Caco-2 (cell line): ENCODE data around the gene DSCAM. TPM values are rescaled to one million over a fixed set of nuclear protein-coding genes. Genes with fewer than 3 reads are reported as not detected.

ENCODE experiments used
- BruUV-seq: library from RNA; stranded (reverse); fragments of 400-500 nt; replicated peaks from 2 replicates; lab custom pipeline; 2021; lab: Mats Ljungman, UMichigan
- CTCF ChIA-PET: fragments of 300-600 bp; sonication (Branson Sonifier 250); formaldehyde crosslinking; loops from one replicate; lab custom pipeline; 2022; ENCODE audit warnings: antibody characterized with exemption; lab: Charles Lee
- POLR2A ChIA-PET: fragments of 300-600 bp; sonication (Branson Sonifier 250); formaldehyde crosslinking; loops from one replicate; lab custom pipeline; 2022; ENCODE audit warnings: antibody characterized with exemption; lab: Charles Lee
- DNase-seq, 2 experiments: peaks; one replicate each; pipeline versions ENCODE4 v3.0.0 to v3.0.0-alpha.2; 2020 to 2022
- H3K27me3 ChIP-seq: replicated peaks from 2 replicates; pipeline ENCODE4 v1.6.0; 2011; ENCODE audit warnings: low read length; ENCODE audit not compliant: control insufficient read depth, insufficient read depth
- H3K36me3 ChIP-seq: 2 replicates; pipeline ENCODE4 v1.5.1; 2011; ENCODE audit warnings: low read length; ENCODE audit not compliant: control insufficient read depth, insufficient read depth
- H3K4me1 ChIP-seq: fragments of 250-450 bp; sonication (Bioruptor Pico); 2 replicates; pipeline ENCODE4 v1.5.1; 2020; ENCODE audit warnings: mild to moderate bottlenecking
- H3K4me3 ChIP-seq: 2 replicates; pipeline ENCODE4 v1.5.1; 2011; ENCODE audit warnings: low read depth, mild to moderate bottlenecking, control low read depth, low read length
- H3K9me3 ChIP-seq: fragments of 250-450 bp; sonication (Bioruptor Pico); 2 replicates; pipeline ENCODE4 v1.5.1; 2020; ENCODE audit warnings: mild to moderate bottlenecking, moderate library complexity
- H3K27ac Mint-ChIP-seq: one replicate; pipeline ENCODE4 v1.8.0; 2022; ENCODE audit warnings: mixed read lengths; ENCODE audit not compliant: unreplicated experiment
- H3K27me3 Mint-ChIP-seq: one replicate; pipeline ENCODE4 v1.8.0; 2022; ENCODE audit warnings: mixed read lengths; ENCODE audit not compliant: insufficient read depth, unreplicated experiment
- H3K36me3 Mint-ChIP-seq: one replicate; pipeline ENCODE4 v1.8.0; 2022; ENCODE audit warnings: mild to moderate bottlenecking, mixed read lengths; ENCODE audit not compliant: insufficient read depth, unreplicated experiment
- H3K4me1 Mint-ChIP-seq: one replicate; pipeline ENCODE4 v1.8.0; 2022; ENCODE audit warnings: low read depth, mixed read lengths; ENCODE audit not compliant: unreplicated experiment
- H3K4me3 Mint-ChIP-seq: one replicate; pipeline ENCODE4 v1.8.0; 2022; ENCODE audit warnings: mild to moderate bottlenecking, moderate library complexity, mixed read lengths; ENCODE audit not compliant: unreplicated experiment
- H3K9me3 Mint-ChIP-seq: one replicate; pipeline ENCODE4 v1.8.0; 2022; ENCODE audit warnings: mixed read lengths; ENCODE audit not compliant: unreplicated experiment
- intact Hi-C: fragments of 100-400 bp; cut with micrococcal nuclease; formaldehyde crosslinking; loops from one replicate; pipeline ENCODE4 v1.10.0; 2022; ENCODE audit not compliant: unreplicated experiment
- total RNA-seq: library from RNA; stranded (reverse); gene quantifications from 2 replicates; pipeline ENCODE4 v1.2.3, GENCODE V29; 2022
- TF ChIP-seq, protein P1 (sequence below), 2 experiments: fragments of 200-600 bp in 1 of 2; IDR thresholded peaks; 1 replicate in 1 of 2; 2 replicates in 1 of 2; pipeline versions ENCODE4 v1.5.1 to v1.8.0; 2011 to 2022; ENCODE audit warnings: antibody characterized with exemption in 1 of 2, control low read depth in 1 of 2, inconsistent platforms in 1 of 2, low read depth in 1 of 2, low read length in 1 of 2, mild to moderate bottlenecking in 1 of 2, moderate library complexity in 1 of 2; ENCODE audit not compliant: insufficient read depth in 1 of 2, severe bottlenecking in 1 of 2, unreplicated experiment in 1 of 2

Gene DSCAM
- total RNA-seq, 1 experiment from 2014 or later, result not detected

DNA sequence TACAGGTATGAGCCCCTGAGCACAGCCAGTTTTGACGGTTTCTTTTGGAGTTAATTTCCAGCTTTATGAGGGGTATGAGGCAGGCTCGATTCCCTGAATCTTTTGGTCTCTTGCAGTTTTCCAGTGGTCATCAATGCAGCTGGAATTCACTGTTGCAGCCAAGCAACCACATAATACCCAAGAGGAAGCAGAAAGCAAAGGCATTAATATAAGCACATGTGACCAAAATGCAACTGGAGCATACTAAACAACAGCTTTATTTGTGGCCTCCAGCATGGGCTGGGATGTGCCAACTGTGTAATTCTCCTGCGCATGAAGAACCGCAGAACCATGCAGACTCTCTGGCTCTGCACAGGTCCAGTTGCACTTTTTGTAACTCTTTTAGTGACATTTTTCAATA is 33.0 kb downstream of the DSCAM start:
- Histone ChIP-seq H3K4me1 (no peaks in the 10 kb centered on the region), H3K4me3 (no peak overlapping the region), H3K27me3 (no peaks in the 10 kb centered on the region), H3K9me3 (no peaks in the 10 kb centered on the region), H3K36me3 (no peaks in the 10 kb centered on the region)
- no TSS peak for BruUV-seq
- H3K36me3 Mint-ChIP-seq, result no peaks in the 10 kb centered on the region
- DNase-seq, result no peak
- intact Hi-C loops, result no loop called here
- H3K27ac Mint-ChIP-seq, result no peak overlapping the region
- no peaks in the 10 kb centered on the region for H3K9me3 Mint-ChIP-seq
- H3K27me3 Mint-ChIP-seq, result peaks cover 13% of the 10 kb centered on the region
- no peaks in the 10 kb centered on the region for H3K4me1 Mint-ChIP-seq
- ChIA-PET CTCF (no interaction called here), POLR2A (no interaction called here)
- no peak overlapping the region for H3K4me3 Mint-ChIP-seq
- TF ChIP-seq, protein P1, sequence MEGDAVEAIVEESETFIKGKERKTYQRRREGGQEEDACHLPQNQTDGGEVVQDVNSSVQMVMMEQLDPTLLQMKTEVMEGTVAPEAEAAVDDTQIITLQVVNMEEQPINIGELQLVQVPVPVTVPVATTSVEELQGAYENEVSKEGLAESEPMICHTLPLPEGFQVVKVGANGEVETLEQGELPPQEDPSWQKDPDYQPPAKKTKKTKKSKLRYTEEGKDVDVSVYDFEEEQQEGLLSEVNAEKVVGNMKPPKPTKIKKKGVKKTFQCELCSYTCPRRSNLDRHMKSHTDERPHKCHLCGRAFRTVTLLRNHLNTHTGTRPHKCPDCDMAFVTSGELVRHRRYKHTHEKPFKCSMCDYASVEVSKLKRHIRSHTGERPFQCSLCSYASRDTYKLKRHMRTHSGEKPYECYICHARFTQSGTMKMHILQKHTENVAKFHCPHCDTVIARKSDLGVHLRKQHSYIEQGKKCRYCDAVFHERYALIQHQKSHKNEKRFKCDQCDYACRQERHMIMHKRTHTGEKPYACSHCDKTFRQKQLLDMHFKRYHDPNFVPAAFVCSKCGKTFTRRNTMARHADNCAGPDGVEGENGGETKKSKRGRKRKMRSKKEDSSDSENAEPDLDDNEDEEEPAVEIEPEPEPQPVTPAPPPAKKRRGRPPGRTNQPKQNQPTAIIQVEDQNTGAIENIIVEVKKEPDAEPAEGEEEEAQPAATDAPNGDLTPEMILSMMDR (IDR thresholded peaks at IDR 0.05; ENCODE audit: insufficient read depth in 1 of 2, low read depth in 1 of 2, low read length in 1 of 2, severe bottlenecking in 1 of 2, unreplicated experiment in 1 of 2), result no peak

DNA sequence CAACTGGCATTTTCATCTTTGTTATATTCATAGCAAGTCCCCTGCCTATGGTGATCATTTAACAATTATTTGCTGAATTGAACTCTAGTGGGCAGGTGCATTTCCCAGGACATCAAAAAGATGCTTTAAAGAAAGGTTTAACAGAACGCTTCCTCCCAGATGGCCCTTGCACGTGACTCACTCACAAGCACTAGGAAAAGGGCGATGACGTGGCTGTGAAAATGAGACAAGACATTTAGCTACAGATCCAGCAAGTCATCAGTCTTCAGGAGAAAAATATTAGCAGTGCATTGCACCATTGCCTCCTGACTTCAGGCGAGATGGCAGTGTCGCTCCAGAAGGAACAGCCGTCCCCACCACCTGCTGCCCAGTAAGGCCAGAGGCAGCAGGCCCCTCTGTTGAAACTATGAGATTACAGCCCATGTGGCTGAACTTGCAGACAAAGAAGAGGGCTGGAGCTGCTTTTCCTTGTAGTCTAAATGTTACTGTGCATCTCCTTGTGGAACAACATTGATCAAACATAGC is 37.2 kb downstream of the DSCAM start:
- no peaks in the 10 kb centered on the region for H3K4me1 Mint-ChIP-seq
- H3K9me3 ChIP-seq, result no peaks in the 10 kb centered on the region
- TF ChIP-seq, protein P1 (IDR thresholded peaks at IDR 0.05; ENCODE audit: insufficient read depth in 1 of 2, low read depth in 1 of 2, low read length in 1 of 2, severe bottlenecking in 1 of 2, unreplicated experiment in 1 of 2), result no peak
- DNase-seq, result no peak
- no peaks in the 10 kb centered on the region for H3K27me3 ChIP-seq
- no peaks in the 10 kb centered on the region for H3K4me1 ChIP-seq
- H3K9me3 Mint-ChIP-seq, result no peaks in the 10 kb centered on the region
- intact Hi-C loops, result no loop called here
- H3K4me3 Mint-ChIP-seq, result no peak overlapping the region
- BruUV-seq, result no TSS peak
- H3K36me3 Mint-ChIP-seq, result no peaks in the 10 kb centered on the region
- ChIA-PET POLR2A (no interaction called here), CTCF (no interaction called here)
- peaks cover 10% of the 10 kb centered on the region for H3K27me3 Mint-ChIP-seq
- no peak overlapping the region for H3K27ac Mint-ChIP-seq
- no peaks in the 10 kb centered on the region for H3K36me3 ChIP-seq
- no peak overlapping the region for H3K4me3 ChIP-seq

DNA sequence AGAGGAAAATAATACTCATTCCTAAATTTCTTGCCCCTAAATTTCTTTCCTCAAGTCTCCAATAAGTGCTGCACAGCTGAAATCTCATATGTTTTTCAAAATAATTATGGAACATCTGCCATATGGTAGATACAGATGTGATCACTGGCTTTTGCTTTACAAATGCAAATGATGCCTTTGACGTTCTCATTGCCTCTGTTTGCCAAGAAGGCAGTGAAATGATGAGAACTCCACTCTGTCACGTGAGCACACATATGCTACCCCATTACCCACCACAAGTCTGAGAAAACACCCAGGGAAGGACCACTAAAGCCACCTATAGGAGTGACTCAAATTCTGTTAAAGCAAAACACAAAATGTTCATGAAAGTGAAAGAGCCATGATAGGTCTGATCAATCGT is 43.9 kb downstream of the DSCAM start:
- H3K4me1 ChIP-seq, result no peaks in the 10 kb centered on the region
- intact Hi-C loops, result no loop called here
- H3K9me3 Mint-ChIP-seq, result peaks cover 15% of the 10 kb centered on the region
- BruUV-seq, result no TSS peak
- no peaks in the 10 kb centered on the region for H3K36me3 ChIP-seq
- H3K36me3 Mint-ChIP-seq, result no peaks in the 10 kb centered on the region
- H3K4me3 Mint-ChIP-seq, result no peak overlapping the region
- TF ChIP-seq, protein P1 (IDR thresholded peaks at IDR 0.05; ENCODE audit: insufficient read depth in 1 of 2, low read depth in 1 of 2, low read length in 1 of 2, severe bottlenecking in 1 of 2, unreplicated experiment in 1 of 2), result no peak
- DNase-seq, result no peak
- no peaks in the 10 kb centered on the region for H3K27me3 ChIP-seq
- ChIA-PET CTCF (no interaction called here), POLR2A (no interaction called here)
- no peaks in the 10 kb centered on the region for H3K4me1 Mint-ChIP-seq
- H3K27ac Mint-ChIP-seq, result no peak overlapping the region
- no peak overlapping the region for H3K4me3 ChIP-seq
- peaks cover 11% of the 10 kb centered on the region; the same call in 1 of the 2 replicates for H3K9me3 ChIP-seq
- peaks cover 4% of the 10 kb centered on the region for H3K27me3 Mint-ChIP-seq
